CD4-positive, alpha-beta T cell treated with Interleukin-17A for 4 hours (primary cell): Measurements from ENCODE around the gene HTR3C.
"Not testable (repeated sequence)": the region's sequence is repeated elsewhere in the genome, so short reads cannot be mapped to it uniquely, and the experiment has no call there.

Experiments
- DNase-seq: peaks from one replicate; pipeline ENCODE4 v3.0.0-alpha.2; 2020; ENCODE audit warnings: mixed read lengths

HTR3C gene

GRCh38 chr3:184052767-184053166 is at the start of gene HTR3C:
TSS of gene HTR3C (plus strand) at chr3:184053047. CDS start at chr3:184053081, 34 bp downstream.
- DNase-seq: no peak

GRCh38 chr3:184003187-184003967 is 49.5 kb upstream of the HTR3C start:
- DNase-seq: no peak

- no peak for DNase-seq
Observed at GRCh38 chr3:184004476-184004875, 48.4 kb upstream of the HTR3C start.

- peak; percentile 40 for DNase-seq
Observed at GRCh38 chr3:184005941-184006507, 46.8 kb upstream of the HTR3C start.

- DNase-seq: not testable (repeated sequence)
Observed at GRCh38 chr3:184007143-184007813, 45.6 kb upstream of the HTR3C start.

GRCh38 chr3:184008161-184008560 is 44.7 kb upstream of the HTR3C start:
- DNase-seq: no peak

GRCh38 chr3:184011230-184011876 is 41.5 kb upstream of the HTR3C start:
- no peak for DNase-seq

GRCh38 chr3:184011937-184012889 is 40.6 kb upstream of the HTR3C start:
- no peak for DNase-seq

- DNase-seq: no peak
Observed at GRCh38 chr3:184015381-184016019, 37.3 kb upstream of the HTR3C start.

- no peak for DNase-seq
Observed at GRCh38 chr3:184016169-184016570, 36.7 kb upstream of the HTR3C start.

GRCh38 chr3:184016811-184017671 is 35.8 kb upstream of the HTR3C start:
- DNase-seq: peak; percentile 58

GRCh38 chr3:184017672-184018423 is 35.0 kb upstream of the HTR3C start, which contains the start of gene ABCC5:
TSS of gene ABCC5 (minus strand) at chr3:184017884. CDS start at chr3:184014392, 3,492 bp downstream.
- peak; percentile 89 for DNase-seq

GRCh38 chr3:184018424-184018973 is 34.3 kb upstream of the HTR3C start:
- DNase-seq: no peak

GRCh38 chr3:184022323-184022722 is 30.5 kb upstream of the HTR3C start:
- no peak for DNase-seq

GRCh38 chr3:184025256-184025655 is 27.6 kb upstream of the HTR3C start:
- DNase-seq: not testable (repeated sequence)

GRCh38 chr3:184028275-184028890 is 24.5 kb upstream of the HTR3C start:
- not testable (repeated sequence) for DNase-seq

GRCh38 chr3:184029443-184029842 is 23.4 kb upstream of the HTR3C start:
- no peak for DNase-seq

GRCh38 chr3:184030536-184030935 is 22.3 kb upstream of the HTR3C start:
- no peak for DNase-seq
